Body of pancreas (tissue), 4 donors: Measurements from ENCODE around the gene USP7. TPM values are rescaled to one million over a fixed set of nuclear protein-coding genes. Genes with fewer than 3 reads are reported as not detected.

Source experiments
- ATAC-seq: fragments of 150-250 bp; one replicate; pipeline ENCODE4 v1.9.1; 2016
- DNase-seq, 4 donors: peaks; one replicate each; pipeline ENCODE4 v3.0.0-alpha.2; 2019
- H3K27ac ChIP-seq, 4 donors: fragments of 200-600 bp; sonication (generic); 1 replicate in 3 of 4; 2 replicates in 1 of 4; pipeline versions ENCODE4 v1.5.1 to v1.6.1; 2016 to 2019; ENCODE audit warnings: mild to moderate bottlenecking in 1 of 4, mixed read lengths in 1 of 4, moderate library complexity in 1 of 4
- H3K27me3 ChIP-seq, 2 donors: fragments of 200-600 bp; sonication (generic); one replicate each; pipeline ENCODE4 v1.6.0; 2016; ENCODE audit warnings: mild to moderate bottlenecking in 1 of 2
- H3K36me3 ChIP-seq, 2 donors: fragments of 200-600 bp; sonication (generic); replicated peaks in 1 of 2; 2 replicates each; pipeline ENCODE4 v1.5.1; 2016; ENCODE audit warnings: low read depth in 2 of 2; ENCODE audit not compliant: insufficient read depth in 1 of 2
- H3K4me1 ChIP-seq: fragments of 200-600 bp; sonication (generic); one replicate; pipeline ENCODE4 v1.6.0; 2016
- H3K4me3 ChIP-seq, 2 donors: fragments of 200-600 bp; sonication (generic); 1 replicate in 1 of 2; 2 replicates in 1 of 2; pipeline ENCODE4 v1.5.1; 2016 to 2019
- H3K9me3 ChIP-seq, 3 donors: fragments of 200-600 bp; sonication (generic); 1 replicate in 2 of 3; 2 replicates in 1 of 3; pipeline ENCODE4 v1.5.1; 2016
- CTCF ChIP-seq, 7 experiments: fragments of 450-650 bp in 4 of 7; fragments of 200-600 bp in 3 of 7; sonication (generic) in 3 of 7; IDR thresholded peaks; one replicate each; pipeline ENCODE4 v1.5.1; 2016 to 2019; ENCODE audit warnings: antibody characterized with exemption in 7 of 7
- POLR2A ChIP-seq, 3 donors: fragments of 450-650 bp; IDR thresholded peaks; one replicate each; pipeline ENCODE4 v1.6.1; 2016; ENCODE audit warnings: antibody characterized with exemption in 3 of 3, mild to moderate bottlenecking in 2 of 3
- WGBS, 2 donors: methylation state at CpG; one replicate each; pipeline ENCODE4 v1.1.5; 2017; 5-methylcytosine and 5-hydroxymethylcytosine counted together
- intact Hi-C: fragments of 100-400 bp; cut with DNase I; formaldehyde crosslinking; loops from one replicate; pipeline ENCODE4 v1.15.1; 2023
- total RNA-seq, 2 donors: library from RNA; depleted of rRNA; stranded (reverse); fragments of >200 nt; gene quantifications; one replicate each; pipeline ENCODE4 v1.1.0, GENCODE V29; 2016

Gene USP7
- total RNA-seq, 2 donors from 2014 or later = 36.1 to 38.2 TPM

GRCh38 chr16:8905795-8906591 is 57.7 kb downstream of the USP7 start:
- TF ChIP-seq CTCF (IDR thresholded peaks at IDR 0.05) = no peak
- TF ChIP-seq POLR2A (IDR thresholded peaks at IDR 0.05) = no peak
- ATAC-seq = no peak
- 88 to 92% methylated on average over 14 of the region's 14 CpGs for WGBS, 2 donors

GRCh38 chr16:8905168-8905762 is 58.4 kb downstream of the USP7 start:
- DNase-seq = no peak
- Histone ChIP-seq H3K4me1 (no peaks in the 10 kb centered on the region), H3K27me3 (no peaks in the 10 kb centered on the region), H3K4me3 (no peak overlapping the region), H3K27ac (no peak overlapping the region), H3K9me3 (no peaks in the 10 kb centered on the region), H3K36me3 (peaks cover 20 to 57% of the 10 kb centered on the region in 2 donors)
- intact Hi-C loops = no loop called here
- ATAC-seq = no peak
- WGBS, 2 donors = 73 to 76% methylated on average over 13 of the region's 13 CpGs
- TF ChIP-seq POLR2A (IDR thresholded peaks at IDR 0.05) (no peak), CTCF (IDR thresholded peaks at IDR 0.05) (peak in 4 of 7 experiments; percentile 13 to 48 (median 40))

More at GRCh38 chr16:8905795-8906591, 57.7 kb downstream of the USP7 start:
- H3K4me3 ChIP-seq = no peak overlapping the region
- H3K9me3 ChIP-seq = no peaks in the 10 kb centered on the region
- no peaks in the 10 kb centered on the region for H3K27me3 ChIP-seq
- H3K27ac ChIP-seq = no peak overlapping the region
- peaks cover 2% of the 10 kb centered on the region for H3K4me1 ChIP-seq
- DNase-seq = no peak
- peaks cover 20 to 54% of the 10 kb centered on the region in 2 donors for H3K36me3 ChIP-seq
- intact Hi-C loops = no loop called here

- DNase-seq (no peak), ATAC-seq (no peak)
- no peaks in the 10 kb centered on the region for H3K9me3 ChIP-seq
- peaks cover 20 to 65% of the 10 kb centered on the region in 2 donors for H3K36me3 ChIP-seq
- no peak overlapping the region for H3K27ac ChIP-seq
- H3K4me3 ChIP-seq = no peak overlapping the region
- no peaks in the 10 kb centered on the region for H3K4me1 ChIP-seq
- WGBS, 2 donors = 81 to 100% methylated on average over 2 to 8 of the region's 8 CpGs
- TF ChIP-seq POLR2A (IDR thresholded peaks at IDR 0.05) (no peak), CTCF (IDR thresholded peaks at IDR 0.05) (no peak)
- intact Hi-C loops = no loop called here
- H3K27me3 ChIP-seq = no peaks in the 10 kb centered on the region
Measured at GRCh38 chr16:8904018-8904430, 59.7 kb downstream of the USP7 start.

- Histone ChIP-seq H3K36me3 (peaks cover 20 to 70% of the 10 kb centered on the region in 2 donors), H3K4me1 (no peaks in the 10 kb centered on the region), H3K27ac (no peak overlapping the region), H3K9me3 (no peaks in the 10 kb centered on the region), H3K4me3 (no peak overlapping the region), H3K27me3 (no peaks in the 10 kb centered on the region)
- WGBS, 2 donors = 90 to 91% methylated on average over 9 of the region's 9 CpGs
- TF ChIP-seq POLR2A (IDR thresholded peaks at IDR 0.05) = no peak
- TF ChIP-seq CTCF (IDR thresholded peaks at IDR 0.05) = no peak
- ATAC-seq (no peak), DNase-seq (no peak)
- intact Hi-C loops = no loop called here
Measured at GRCh38 chr16:8903004-8903403, 60.7 kb downstream of the USP7 start.
